WTC11 (cell line): Measurements from ENCODE around the gene AKT3.

Experiments
- ATF2 ChIP-seq: sonication (generic); formaldehyde crosslinking; IDR thresholded peaks from 2 replicates; pipeline ENCODE4 v1.8.1; 2022; ENCODE audit warnings: low read depth, missing genetic modification reagents, borderline replicate concordance
- CTCF ChIP-seq: fragments of 200-600 bp; IDR thresholded peaks from 2 replicates; pipeline ENCODE4 v1.8.0; 2022; ENCODE audit warnings: antibody characterized with exemption
- GABPB1 ChIP-seq: sonication (generic); formaldehyde crosslinking; IDR thresholded peaks from 2 replicates; pipeline ENCODE4 v1.8.1; 2023; ENCODE audit warnings: mild to moderate bottlenecking, missing genetic modification reagents
- MXD4 ChIP-seq: fragments of 250-450 bp; sonication (Bioruptor Pico); IDR thresholded peaks from 2 replicates; pipeline ENCODE4 v1.8.0; 2021; ENCODE audit warnings: mild to moderate bottlenecking, moderate library complexity, borderline replicate concordance
- NFE2L1 ChIP-seq: sonication (generic); formaldehyde crosslinking; IDR thresholded peaks from 2 replicates; pipeline ENCODE4 v1.8.1; 2023; ENCODE audit warnings: missing genetic modification reagents
- NR3C1 ChIP-seq: sonication (generic); formaldehyde crosslinking; conservative IDR thresholded peaks from 2 replicates; pipeline ENCODE4 v1.8.1; 2023; ENCODE audit warnings: low read depth, mild to moderate bottlenecking, missing genetic modification reagents
- USF2 ChIP-seq: sonication (generic); formaldehyde crosslinking; IDR thresholded peaks from 2 replicates; pipeline ENCODE4 v1.8.1; 2023; ENCODE audit warnings: mild to moderate bottlenecking, missing genetic modification reagents, moderate library complexity
- ZNF138 ChIP-seq: sonication (generic); formaldehyde crosslinking; conservative IDR thresholded peaks from 2 replicates; pipeline ENCODE4 v1.8.1; 2022; ENCODE audit warnings: mild to moderate bottlenecking, moderate library complexity, missing genetic modification reagents
- ZNF232 ChIP-seq: sonication (generic); formaldehyde crosslinking; IDR thresholded peaks from 2 replicates; pipeline ENCODE4 v1.8.0; 2022; ENCODE audit warnings: mild to moderate bottlenecking, missing genetic modification reagents
- ZNF396 ChIP-seq: fragments of 250-450 bp; sonication (Bioruptor Pico); IDR thresholded peaks from 2 replicates; pipeline ENCODE4 v1.8.0; 2021; ENCODE audit warnings: mild to moderate bottlenecking, moderate library complexity, borderline replicate concordance

- no peak for TF ChIP-seq ZNF396 (CRISPR knock-in tag)
- TF ChIP-seq USF2 (CRISPR knock-in tag), result no peak
- no peak for TF ChIP-seq GABPB1
- TF ChIP-seq CTCF, result no peak
- TF ChIP-seq ZNF232 (CRISPR knock-in tag), result no peak
- TF ChIP-seq MXD4 (CRISPR knock-in tag), result no peak
- TF ChIP-seq NR3C1, result no peak
- no peak for TF ChIP-seq NFE2L1 (CRISPR knock-in tag)
- no peak for TF ChIP-seq ATF2 (CRISPR knock-in tag)
- TF ChIP-seq ZNF138 (CRISPR knock-in tag), result no peak
Observed at GRCh38 chr1:243763806-243764205, 86.2 kb downstream of the AKT3 start.
